ENCODE results near the gene TMEM14B.
"Not testable (repeated sequence)": the region's sequence is repeated elsewhere in the genome, so short reads cannot be mapped to it uniquely, and the experiment has no call there.

The TMEM14B gene

DNA sequence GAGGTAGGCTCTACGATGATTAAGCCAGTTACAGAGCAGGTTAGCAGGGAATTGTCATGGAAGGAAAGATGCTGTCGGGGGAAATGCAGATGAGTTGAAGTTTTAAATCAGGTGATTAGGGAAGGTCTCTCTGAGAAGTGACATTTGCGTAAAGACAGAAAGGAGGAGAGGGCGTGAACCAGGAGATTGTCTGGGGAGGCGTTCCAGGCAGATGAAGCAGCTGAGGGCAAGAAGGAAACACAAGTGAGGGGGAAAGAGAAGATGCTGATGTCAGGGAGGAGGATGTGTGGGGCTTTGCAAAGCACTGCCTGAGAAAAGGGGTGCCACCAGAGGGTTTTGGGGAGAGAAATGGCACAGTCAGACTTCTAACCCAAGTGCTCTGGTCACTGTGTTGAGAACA is 2.5 kb upstream of the TMEM14B start:
- DNase-seq (ENCODE audit: low read depth in 2 of 2, low spot score in 1 of 2), result no peak

- DNase-seq (ENCODE audit: low read depth in 2 of 2, low spot score in 1 of 2), result no peak
These were observed 722 bp upstream of the TMEM14B start for GRCh38 chr6:10746915-10747250.

DNA sequence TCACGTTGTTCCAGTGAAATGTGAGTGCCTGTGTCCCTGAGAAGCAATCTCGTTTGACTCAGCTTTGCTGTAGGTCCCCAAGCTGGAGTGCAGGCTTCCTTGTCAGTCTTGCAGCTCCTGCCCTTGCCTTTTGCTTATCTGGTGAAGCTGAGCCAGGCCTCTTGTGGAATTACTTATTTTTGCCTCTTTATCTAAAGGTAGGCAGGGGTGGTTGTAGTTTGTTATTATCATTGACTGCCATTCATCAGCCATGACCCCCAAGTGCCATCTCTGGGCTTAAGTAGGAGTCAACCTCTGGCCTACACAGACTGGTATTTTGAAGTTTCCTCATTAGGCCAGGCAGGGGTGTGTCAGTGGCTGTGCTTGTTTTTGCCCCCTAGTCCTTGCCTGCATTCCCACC is 2.1 kb downstream of the TMEM14B start:
- no peak for DNase-seq (ENCODE audit: low read depth in 2 of 2, low spot score in 1 of 2)

DNA sequence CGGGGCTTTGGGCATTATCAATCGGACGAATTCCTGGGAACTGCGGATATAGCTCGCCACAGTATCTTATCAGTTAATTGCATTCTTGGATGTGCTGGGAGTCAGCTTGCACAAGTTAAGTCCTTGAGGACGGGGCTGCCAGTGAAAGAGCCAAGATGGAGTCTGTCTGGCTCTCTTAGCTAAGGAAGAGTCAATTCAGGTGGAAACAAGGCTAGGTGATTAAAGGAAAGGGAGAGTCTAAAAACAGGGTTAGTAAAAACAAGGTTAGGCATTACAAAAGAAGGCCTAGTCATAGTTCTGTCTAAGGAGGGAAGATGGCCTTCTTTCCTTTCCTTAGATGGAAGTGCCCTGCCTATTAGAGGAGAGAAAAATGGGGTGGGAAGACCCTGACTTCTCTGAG is 3.0 kb downstream of the TMEM14B start:
- not testable (repeated sequence) for DNase-seq (ENCODE audit: low read depth in 2 of 2, low spot score in 1 of 2)

GRCh38 chr6:10751757-10752156 is 4.2 kb downstream of the TMEM14B start:
- not testable (repeated sequence) for DNase-seq (ENCODE audit: low read depth in 2 of 2, low spot score in 1 of 2)

- no peak for DNase-seq (ENCODE audit: low read depth in 2 of 2, low spot score in 1 of 2)
These were observed 8.5 kb downstream of the TMEM14B start for GRCh38 chr6:10756085-10756484.

DNA sequence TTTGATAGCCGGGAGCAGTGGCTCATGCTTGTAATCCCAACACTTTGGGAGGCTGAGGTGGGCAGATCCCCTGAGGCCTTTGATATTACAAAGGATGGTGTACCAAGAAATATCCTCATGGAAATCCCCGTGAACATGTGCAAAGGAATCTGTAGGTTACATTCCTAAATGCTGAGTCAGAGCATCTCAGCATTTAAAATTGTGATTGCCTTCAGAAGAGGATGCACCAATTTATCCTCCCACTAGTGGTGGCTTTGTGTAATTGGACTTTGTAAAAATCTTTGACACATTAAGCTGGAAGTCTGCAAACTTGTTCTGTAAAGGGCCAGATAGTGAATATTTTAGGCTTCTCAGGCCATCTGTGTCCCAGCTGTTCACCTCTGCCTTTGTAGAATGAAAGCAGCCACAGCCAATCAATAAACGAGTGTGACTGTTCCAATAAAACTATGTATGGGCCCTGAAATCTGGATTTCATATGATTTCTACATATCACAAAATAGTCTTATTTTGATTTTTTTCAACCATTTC is 11.8 kb downstream of the TMEM14B start:
- no peak for DNase-seq (ENCODE audit: low read depth in 2 of 2, low spot score in 1 of 2)

GRCh38 chr6:10759884-10760329 is 12.3 kb downstream of the TMEM14B start:
- no peak for DNase-seq (ENCODE audit: low read depth in 2 of 2, low spot score in 1 of 2)

DNA sequence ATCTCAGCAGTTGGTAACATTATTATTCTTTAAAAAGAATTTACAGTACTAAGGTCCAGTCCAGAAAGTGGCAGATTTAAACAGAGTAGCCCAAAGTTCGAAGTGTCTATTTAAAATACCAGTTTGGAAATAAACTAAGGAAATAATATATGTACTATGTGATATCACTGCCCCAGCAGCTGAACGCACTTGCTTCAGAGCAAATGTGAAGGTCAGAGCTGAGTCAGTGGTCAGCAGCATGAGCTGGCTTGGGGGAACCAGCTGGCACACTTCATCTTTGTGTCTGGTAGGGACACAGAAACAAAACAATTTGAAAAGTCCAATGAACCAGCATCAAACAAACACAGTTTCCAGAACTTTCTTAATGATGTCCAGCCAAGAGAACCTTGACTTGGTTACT is 15.4 kb downstream of the TMEM14B start:
- DNase-seq (ENCODE audit: low read depth in 2 of 2, low spot score in 1 of 2), result no peak

GRCh38 chr6:10769419-10769818 is 21.8 kb downstream of the TMEM14B start:
- DNase-seq (ENCODE audit: low read depth in 2 of 2, low spot score in 1 of 2), result no peak

DNA sequence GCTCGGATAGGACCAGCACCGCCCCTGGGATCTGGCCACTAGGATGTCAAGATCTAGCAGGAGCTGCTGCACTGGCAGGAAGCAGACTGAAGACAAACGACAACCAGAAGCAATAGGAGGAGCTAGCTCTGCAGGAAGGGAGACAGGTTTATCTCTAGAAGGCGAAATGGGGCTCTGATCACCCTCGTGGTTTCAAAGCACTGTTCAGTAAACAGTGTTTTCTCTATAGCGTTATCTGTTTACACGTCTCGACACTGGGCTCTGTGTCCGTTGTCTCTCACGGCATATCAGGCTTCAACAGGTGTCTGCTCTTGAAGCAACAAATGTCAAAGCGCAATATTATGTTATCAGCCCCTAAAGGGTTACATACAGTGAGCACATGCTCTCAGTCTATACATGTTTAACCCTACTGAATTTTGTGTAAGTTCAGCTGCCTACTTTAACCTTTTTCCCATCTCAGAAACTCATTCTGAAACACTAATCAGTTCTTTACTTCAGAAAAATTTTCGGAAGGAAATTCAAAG is 23.8 kb downstream of the TMEM14B start:
- DNase-seq (ENCODE audit: low read depth in 2 of 2, low spot score in 1 of 2), result no peak

DNA sequence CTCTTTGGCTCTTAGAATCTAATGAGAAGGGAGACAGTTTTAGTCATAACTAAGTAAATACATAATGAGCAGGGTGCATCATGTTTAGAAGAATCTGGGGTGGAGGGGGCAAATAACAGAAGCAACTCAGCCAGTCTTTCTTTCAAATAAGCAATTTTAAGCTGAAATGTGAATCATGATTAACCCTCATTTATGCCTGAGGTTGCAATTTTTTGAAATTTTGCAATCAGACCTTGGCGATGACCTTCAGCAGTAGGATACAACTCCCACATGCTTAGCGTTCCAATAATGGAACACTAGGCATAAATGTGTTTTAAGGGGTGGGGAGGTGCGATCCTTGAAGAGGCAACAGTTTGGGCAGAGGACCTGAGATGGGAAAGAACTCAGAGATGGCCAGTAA is 30.6 kb downstream of the TMEM14B start:
- no peak for DNase-seq (ENCODE audit: low read depth in 2 of 2, low spot score in 1 of 2)

DNA sequence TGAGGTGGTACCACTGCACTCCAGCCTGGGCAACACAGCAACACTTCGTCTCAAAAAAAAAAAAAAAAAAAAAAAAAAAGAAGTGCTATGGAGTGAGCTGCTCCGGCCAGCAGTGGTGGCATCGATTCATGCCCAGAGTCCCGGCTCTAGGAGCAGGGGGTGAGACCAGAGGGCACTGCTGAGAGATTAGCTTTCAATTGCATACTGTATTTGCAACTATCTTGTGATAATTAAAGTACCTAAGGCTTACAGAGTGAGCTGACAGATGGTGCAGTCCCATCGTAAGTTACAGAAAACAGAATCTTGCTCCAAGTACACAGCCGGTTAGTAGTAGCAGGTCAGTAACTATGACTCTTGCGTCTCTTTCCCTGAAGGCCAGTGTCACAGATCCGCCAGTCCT is 31.5 kb downstream of the TMEM14B start:
- DNase-seq (ENCODE audit: low read depth in 2 of 2, low spot score in 1 of 2), result no peak

- no peak for DNase-seq (ENCODE audit: low read depth in 2 of 2, low spot score in 1 of 2)
These were observed 44.1 kb downstream of the TMEM14B start for GRCh38 chr6:10791673-10792072.

DNA sequence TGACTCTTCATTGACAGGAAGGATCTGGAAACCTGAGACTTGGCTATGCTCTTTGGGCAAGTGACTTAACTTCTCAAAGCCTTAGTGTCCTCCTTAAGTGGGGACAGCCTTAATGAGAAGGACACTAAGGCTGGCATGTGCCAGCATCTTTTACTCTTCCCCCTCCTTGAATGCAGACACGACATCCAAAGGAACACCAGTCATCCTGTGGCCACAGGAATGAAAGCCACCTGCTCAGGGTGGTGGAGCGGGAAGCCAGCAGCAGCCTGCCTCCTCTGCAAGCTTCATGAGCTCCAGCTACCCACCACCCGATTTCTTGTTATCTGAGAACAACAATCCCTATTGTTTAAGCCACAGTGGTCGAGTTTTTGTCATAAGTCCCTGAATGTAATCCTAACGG is 44.5 kb downstream of the TMEM14B start:
- DNase-seq (ENCODE audit: low read depth in 2 of 2, low spot score in 1 of 2), result no peak

- DNase-seq (ENCODE audit: low read depth in 2 of 2, low spot score in 1 of 2), result no peak
These were observed 45.4 kb downstream of the TMEM14B start for GRCh38 chr6:10793035-10793434.

- no peak for DNase-seq (ENCODE audit: low read depth in 2 of 2, low spot score in 1 of 2)
These were observed 46.1 kb downstream of the TMEM14B start for GRCh38 chr6:10793695-10794094.

GRCh38 chr6:10794239-10794638 is 46.6 kb downstream of the TMEM14B start:
- DNase-seq (ENCODE audit: low read depth in 2 of 2, low spot score in 1 of 2), result no peak

DNA sequence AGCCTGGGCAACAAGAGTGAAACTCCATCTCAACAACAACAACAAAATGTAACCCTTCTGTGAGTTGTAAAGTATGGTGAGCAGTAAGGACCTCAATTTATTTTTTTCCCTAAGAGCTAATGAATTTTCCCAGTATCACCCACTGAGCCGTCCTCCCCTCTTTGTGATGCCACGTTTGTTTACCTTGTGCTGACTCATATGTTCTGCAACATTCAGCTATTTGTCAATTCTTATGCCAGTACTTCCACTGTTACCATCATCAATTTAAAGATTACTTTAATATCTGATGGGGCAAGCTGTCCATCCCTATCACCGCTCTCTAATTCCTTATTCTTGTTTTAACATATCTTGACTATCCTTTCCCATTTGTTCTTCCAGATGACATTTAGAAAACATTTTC is 53.2 kb downstream of the TMEM14B start:
- no peak for DNase-seq (ENCODE audit: low read depth in 2 of 2, low spot score in 1 of 2)

DNA sequence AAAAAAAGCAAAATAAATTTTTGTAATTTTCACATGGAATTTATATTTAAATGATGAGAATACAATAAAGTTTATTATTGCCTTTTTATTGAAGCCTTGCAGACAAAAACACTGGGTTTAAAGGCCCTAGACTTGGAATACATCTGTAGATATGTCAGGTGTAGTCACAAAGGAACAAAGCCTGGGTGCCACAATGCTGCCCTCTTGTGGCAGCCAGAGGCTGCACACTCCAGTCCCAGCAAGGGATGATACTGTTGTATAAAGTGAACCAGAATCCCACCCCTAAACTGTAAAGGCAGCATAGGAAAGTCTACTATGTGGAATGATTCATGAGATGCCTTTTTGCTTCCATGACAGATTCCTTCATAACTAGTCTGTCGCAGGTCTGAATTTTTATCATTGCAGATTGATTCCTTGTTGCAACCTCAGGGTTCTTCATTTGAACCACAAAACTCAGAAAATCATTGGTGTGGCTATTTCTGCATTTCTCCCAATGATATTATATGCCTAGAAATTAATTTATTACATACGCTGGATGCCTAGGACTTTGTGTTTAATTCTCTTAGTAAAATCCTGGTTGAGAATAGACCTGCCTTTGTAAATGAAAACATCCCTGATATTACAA is 53.7 kb downstream of the TMEM14B start:
- DNase-seq (ENCODE audit: low read depth in 2 of 2, low spot score in 1 of 2), result peak; percentile 22 to 39

Measured in stimulated activated CD8-positive, alpha-beta memory T cell treated with anti-CD3 and anti-CD28 coated beads, Interleukin-4, amount 100 ng/mL, for 1 hour (primary cell).